HCT116 (cell line): ENCODE measurements around the gene RBFOX2. TPM values are rescaled to one million over a fixed set of nuclear protein-coding genes. Genes with fewer than 3 reads are reported as not detected.
A peak's percentile ranks its signal among the peaks of the same experiment; 100 is the strongest.

ENCODE experiments used
- ATAC-seq: fragments of 200-7000 bp; cut with Tn5 transposase; 2 replicates; pipeline ENCODE4 v1.9.1; 2020; ENCODE audit warnings: mild to moderate bottlenecking, moderate library complexity
- BruUV-seq: library from RNA; stranded (reverse); fragments of 400-500 nt; replicated peaks from 2 replicates; lab custom pipeline; 2021; lab: Mats Ljungman, UMichigan
- CTCF ChIA-PET: fragments of 300-600 bp; sonication (Branson Sonifier 250); formaldehyde crosslinking; loops from one replicate; lab custom pipeline; 2021; ENCODE audit warnings: antibody characterized with exemption; lab: Charles Lee
- POLR2A ChIA-PET: fragments of 300-600, 350-600 bp; sonication (Branson Sonifier 250); formaldehyde crosslinking; loops from one replicate; lab custom pipeline; 2021; ENCODE audit warnings: antibody characterized with exemption; lab: Charles Lee
- RAD21 ChIA-PET, 2 experiments: fragments of 300-600 bp; sonication (Branson Sonifier 250); formaldehyde crosslinking; loops; one replicate each; lab custom pipeline; 2023; ENCODE audit warnings: low total read pairs in 2 of 2; ENCODE audit not compliant: uncharacterized antibody in 2 of 2, unreplicated experiment in 2 of 2, low non-redundant PET in 1 of 2; lab: Charles Lee
- DNase-seq: peaks from one replicate; pipeline ENCODE4 v3.0.0-alpha.2; 2010; ENCODE audit warnings: low read depth, low spot score
- H2AFZ ChIP-seq: fragments of 200-600 bp; shearing (Covaris generic), sonication (generic); 2 replicates; pipeline ENCODE4 v1.6.1; 2017; ENCODE audit warnings: low read depth, mixed run types, mixed read lengths, antibody characterized with exemption, low read length; ENCODE audit not compliant: poor library complexity, severe bottlenecking
- H3K27ac ChIP-seq: 2 replicates; pipeline ENCODE4 v1.5.1; 2012; ENCODE audit warnings: low read depth, low read length
- H3K27me3 ChIP-seq: fragments of 200-600 bp; sonication (generic); 2 replicates; pipeline ENCODE4 v1.6.1; 2016; ENCODE audit warnings: mixed run types, low read length, mixed read lengths; ENCODE audit not compliant: insufficient read depth
- H3K36me3 ChIP-seq, 2 experiments: fragments of 200-500 bp in 1 of 2; fragments of 200-600 bp in 1 of 2; sonication (Bioruptor generic) in 1 of 2; sonication (generic) in 1 of 2; 2 replicates each; pipeline versions ENCODE4 v1.5.1 to v1.6.1; 2014 to 2016; ENCODE audit warnings: low read length in 2 of 2, inconsistent platforms in 1 of 2, mixed read lengths in 1 of 2, mixed run types in 1 of 2; ENCODE audit not compliant: insufficient read depth in 2 of 2, control insufficient read depth in 1 of 2
- H3K4me1 ChIP-seq, 2 experiments: fragments of 200-600 bp in 1 of 2; sonication (generic) in 1 of 2; 2 replicates each; pipeline versions ENCODE4 v1.5.1 to v1.6.1; 2012 to 2017; ENCODE audit warnings: low read length in 2 of 2, inconsistent platforms in 1 of 2, mild to moderate bottlenecking in 1 of 2, mixed read lengths in 1 of 2, mixed run types in 1 of 2, moderate library complexity in 1 of 2; ENCODE audit not compliant: insufficient read depth in 2 of 2, control insufficient read depth in 1 of 2
- H3K4me2 ChIP-seq: fragments of 200-600 bp; sonication (generic); 2 replicates; pipeline ENCODE4 v1.6.1; 2017; ENCODE audit warnings: mixed run types, low read length, mixed read lengths
- H3K4me3 ChIP-seq, 2 experiments: fragments of 200-600 bp in 1 of 2; sonication (generic) in 1 of 2; replicated peaks in 1 of 2; 2 replicates each; pipeline ENCODE4 v1.5.1; 2011 to 2016; ENCODE audit warnings: low read length in 2 of 2, control low read depth in 1 of 2, low read depth in 1 of 2, mild to moderate bottlenecking in 1 of 2, mixed read lengths in 1 of 2, mixed run types in 1 of 2
- H3K79me2 ChIP-seq: fragments of 200-600 bp; sonication (generic); 2 replicates; pipeline ENCODE4 v1.6.1; 2017; ENCODE audit warnings: mild to moderate bottlenecking, mixed run types, low read length, moderate library complexity, mixed read lengths; ENCODE audit not compliant: insufficient read depth
- H3K9ac ChIP-seq: fragments of 200-600 bp; sonication (generic); 2 replicates; pipeline ENCODE4 v1.6.1; 2016; ENCODE audit warnings: low read length, mixed read lengths
- H3K9me2 ChIP-seq: fragments of 200-600 bp; sonication (generic), shearing (Covaris generic); 2 replicates; pipeline ENCODE4 v1.6.1; 2017; ENCODE audit warnings: mixed run types, mild to moderate bottlenecking, moderate library complexity; ENCODE audit not compliant: insufficient read depth
- H3K9me3 ChIP-seq, 2 experiments: fragments of 200-500 bp in 1 of 2; fragments of 200-600 bp in 1 of 2; sonication (Bioruptor generic) in 1 of 2; sonication (generic) in 1 of 2; 2 replicates each; pipeline ENCODE4 v1.6.1; 2014 to 2017; ENCODE audit warnings: low read length in 2 of 2, mixed read lengths in 2 of 2, inconsistent platforms in 1 of 2, low read depth in 1 of 2, mild to moderate bottlenecking in 1 of 2, mixed run types in 1 of 2, moderate library complexity in 1 of 2; ENCODE audit not compliant: control insufficient read depth in 1 of 2, insufficient read depth in 1 of 2
- H4K20me1 ChIP-seq: fragments of 200-600 bp; sonication (generic), shearing (Covaris generic); 2 replicates; pipeline ENCODE4 v1.6.1; 2017; ENCODE audit warnings: mixed run types, mild to moderate bottlenecking, moderate library complexity; ENCODE audit not compliant: insufficient read depth
- CBX3 ChIP-seq: IDR thresholded peaks from 2 replicates; pipeline ENCODE4 v1.6.1; 2012; ENCODE audit warnings: low read depth
- CEBPB ChIP-seq: IDR thresholded peaks from 2 replicates; pipeline ENCODE4 v1.6.1; 2012; ENCODE audit warnings: low read depth
- EGR1 ChIP-seq: IDR thresholded peaks from 2 replicates; pipeline ENCODE4 v1.6.1; 2012; ENCODE audit warnings: low read depth
- EZH2 ChIP-seq: fragments of 200-600 bp; sonication (generic); IDR thresholded peaks from 2 replicates; pipeline ENCODE4 v1.6.1; 2017; ENCODE audit warnings: antibody characterized with exemption, mixed run types
- EZH2phosphoT487 ChIP-seq: fragments of 200-600 bp; IDR thresholded peaks from 2 replicates; pipeline ENCODE4 v1.6.1; 2018; ENCODE audit warnings: antibody characterized with exemption, borderline replicate concordance
- FOSL1 ChIP-seq: IDR thresholded peaks from 2 replicates; pipeline ENCODE4 v1.6.1; 2012; ENCODE audit warnings: low read depth
- JUND ChIP-seq: IDR thresholded peaks from 2 replicates; pipeline ENCODE4 v1.6.1; 2012
- RAD21 ChIP-seq: IDR thresholded peaks from 2 replicates; pipeline ENCODE4 v1.6.1; 2012; ENCODE audit warnings: low read depth, mild to moderate bottlenecking
- SP1 ChIP-seq: IDR thresholded peaks from 2 replicates; pipeline ENCODE4 v1.6.1; 2012; ENCODE audit warnings: low read depth
- SRF ChIP-seq: IDR thresholded peaks from 2 replicates; pipeline ENCODE4 v1.6.1; 2012; ENCODE audit warnings: low read depth
- ZNF274 ChIP-seq: fragments of 200-500 bp; sonication (Bioruptor generic); IDR thresholded peaks from 2 replicates; pipeline ENCODE4 v1.6.1; 2014; ENCODE audit warnings: mild to moderate bottlenecking, low read depth, low read length, inconsistent platforms
- intact Hi-C: fragments of 100-400 bp; cut with micrococcal nuclease; formaldehyde crosslinking; loops from 2 replicates; pipeline ENCODE4 v1.10.0; 2022
- total RNA-seq: library from RNA; stranded (reverse); gene quantifications from one replicate; pipeline ENCODE4 v1.2.1, GENCODE V29; 2021; ENCODE audit not compliant: unreplicated experiment
- TF ChIP-seq, protein P1 (sequence below), 3 experiments: fragments of 200-600 bp in 1 of 3; sonication (generic) in 1 of 3; IDR thresholded peaks in 2 of 3; conservative IDR thresholded peaks in 1 of 3; 2 replicates each; pipeline ENCODE4 v1.5.1; 2012 to 2017; ENCODE audit warnings: low read depth in 2 of 3, low read length in 2 of 3, antibody characterized with exemption in 1 of 3, borderline replicate concordance in 1 of 3, control low read depth in 1 of 3, mild to moderate bottlenecking in 1 of 3, mixed read lengths in 1 of 3, mixed run types in 1 of 3, moderate library complexity in 1 of 3; ENCODE audit not compliant: insufficient read depth in 1 of 3
- TF ChIP-seq, protein P2 (sequence below): IDR thresholded peaks from 2 replicates; pipeline ENCODE4 v1.6.1; 2011; ENCODE audit warnings: mild to moderate bottlenecking, low read length, moderate library complexity; ENCODE audit not compliant: insufficient replicate concordance; ENCODE audit errors: extremely low read depth

Gene RBFOX2
- total RNA-seq, 1 experiment from 2014 or later: 83.9 TPM

DNA sequence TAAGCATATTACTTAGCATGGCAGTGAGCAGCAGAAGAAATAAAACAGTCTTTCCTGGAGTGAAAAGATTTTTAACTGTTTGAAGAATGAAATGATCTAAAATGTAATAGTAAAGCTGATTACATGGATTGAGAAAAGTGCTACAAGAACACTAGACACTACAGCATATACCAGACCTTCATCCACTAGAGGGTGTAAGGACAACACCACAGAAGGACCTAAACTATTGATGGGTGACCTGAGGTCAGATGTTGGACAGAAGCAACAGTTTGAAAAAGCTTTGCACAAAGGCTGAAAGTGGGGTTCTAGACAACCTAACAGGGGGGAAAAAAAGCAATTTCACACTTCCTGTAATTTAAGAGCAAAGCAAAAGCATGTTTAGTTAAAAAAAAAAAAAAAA, 97.7 kb downstream of the RBFOX2 start:
- peak; percentile 44 for DNase-seq
- H4K20me1 ChIP-seq: no peaks in the 10 kb centered on the region
- no peak overlapping the region for H3K4me3 ChIP-seq
- POLR2A ChIA-PET: no interaction called here
- RAD21 ChIA-PET: interaction anchor here (0.8 to 1.7 kb wide), 3 partner anchors 135 to 193 kb away, joined by 3 to 4 read pairs (median 4); no protein-coding TSS in a partner anchor
- TF ChIP-seq, protein P1, sequence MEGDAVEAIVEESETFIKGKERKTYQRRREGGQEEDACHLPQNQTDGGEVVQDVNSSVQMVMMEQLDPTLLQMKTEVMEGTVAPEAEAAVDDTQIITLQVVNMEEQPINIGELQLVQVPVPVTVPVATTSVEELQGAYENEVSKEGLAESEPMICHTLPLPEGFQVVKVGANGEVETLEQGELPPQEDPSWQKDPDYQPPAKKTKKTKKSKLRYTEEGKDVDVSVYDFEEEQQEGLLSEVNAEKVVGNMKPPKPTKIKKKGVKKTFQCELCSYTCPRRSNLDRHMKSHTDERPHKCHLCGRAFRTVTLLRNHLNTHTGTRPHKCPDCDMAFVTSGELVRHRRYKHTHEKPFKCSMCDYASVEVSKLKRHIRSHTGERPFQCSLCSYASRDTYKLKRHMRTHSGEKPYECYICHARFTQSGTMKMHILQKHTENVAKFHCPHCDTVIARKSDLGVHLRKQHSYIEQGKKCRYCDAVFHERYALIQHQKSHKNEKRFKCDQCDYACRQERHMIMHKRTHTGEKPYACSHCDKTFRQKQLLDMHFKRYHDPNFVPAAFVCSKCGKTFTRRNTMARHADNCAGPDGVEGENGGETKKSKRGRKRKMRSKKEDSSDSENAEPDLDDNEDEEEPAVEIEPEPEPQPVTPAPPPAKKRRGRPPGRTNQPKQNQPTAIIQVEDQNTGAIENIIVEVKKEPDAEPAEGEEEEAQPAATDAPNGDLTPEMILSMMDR (IDR thresholded peaks at IDR 0.05 in 2 of 3, conservative IDR thresholded peaks at IDR 0.05 in 1 of 3; ENCODE audit: borderline replicate concordance in 1 of 3, insufficient read depth in 1 of 3, low read depth in 2 of 3, low read length in 2 of 3): peak; percentile 54 to 85 (median 64)
- TF ChIP-seq CBX3: peak; percentile 21; the same call in 1 of the 2 replicates
- TF ChIP-seq ZNF274: no peak
- no peak for TF ChIP-seq CEBPB
- TF ChIP-seq JUND: no peak
- no peak for TF ChIP-seq EGR1
- peak; percentile 81 for TF ChIP-seq RAD21
- no peaks in the 10 kb centered on the region for H3K27me3 ChIP-seq
- BruUV-seq: no TSS peak
- H3K4me2 ChIP-seq: no peak overlapping the region
- intact Hi-C loops: loop anchor here (1.0 kb wide), 2 partner anchors 135 to 193 kb away; no protein-coding TSS in a partner anchor
- H3K36me3 ChIP-seq: no peaks in the 10 kb centered on the region
- H3K27ac ChIP-seq: no peak overlapping the region
- no peak overlapping the region for H3K9ac ChIP-seq
- H2AFZ ChIP-seq: no peak overlapping the region
- H3K9me3 ChIP-seq: no peaks in the 10 kb centered on the region
- CTCF ChIA-PET: interaction anchor here (0.6 to 2.8 kb wide), 6 partner anchors 15 to 300 kb away, joined by 3 to 28 read pairs (median 6); no protein-coding TSS in a partner anchor
- no peaks in the 10 kb centered on the region for H3K9me2 ChIP-seq
- peak; percentile 85 for ATAC-seq
- H3K4me1 ChIP-seq: no peaks in the 10 kb centered on the region
- peaks cover 9% of the 10 kb centered on the region; the same call in 1 of the 2 replicates for H3K79me2 ChIP-seq

DNA sequence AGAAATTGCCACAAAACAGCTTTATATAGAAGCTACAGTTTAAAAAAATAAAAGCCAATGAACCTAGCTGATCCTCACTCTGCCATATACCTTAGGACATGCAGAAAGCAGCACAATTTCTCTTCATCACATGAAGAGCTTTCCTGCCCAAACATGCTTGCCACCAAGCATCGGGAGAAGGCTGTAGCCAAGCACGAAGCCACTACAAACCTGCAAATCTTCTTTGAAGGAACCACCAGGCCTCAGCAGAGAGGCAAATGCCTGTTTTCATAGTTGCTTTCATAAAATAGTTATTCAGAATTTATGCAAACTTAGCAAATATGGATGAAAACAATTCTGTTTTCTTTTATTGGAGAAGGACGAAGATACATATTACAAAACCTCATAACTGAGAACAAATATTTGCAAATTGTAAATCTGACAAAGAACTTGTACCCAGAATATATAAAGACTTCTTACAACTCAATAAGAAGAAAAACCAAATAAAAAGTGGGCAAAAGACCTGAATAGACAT, 100.3 kb downstream of the RBFOX2 start:
- CTCF ChIA-PET: interaction anchor here (1.9 kb wide), 1 partner anchor 138 kb away, joined by 7 read pairs; no protein-coding TSS in a partner anchor
- TF ChIP-seq JUND: no peak
- TF ChIP-seq, protein P1 (IDR thresholded peaks at IDR 0.05 in 2 of 3, conservative IDR thresholded peaks at IDR 0.05 in 1 of 3; ENCODE audit: borderline replicate concordance in 1 of 3, insufficient read depth in 1 of 3, low read depth in 2 of 3, low read length in 2 of 3): no peak
- no peak for TF ChIP-seq EZH2phosphoT487
- no peak for TF ChIP-seq EZH2
- TF ChIP-seq FOSL1: no peak
- TF ChIP-seq, protein P2, sequence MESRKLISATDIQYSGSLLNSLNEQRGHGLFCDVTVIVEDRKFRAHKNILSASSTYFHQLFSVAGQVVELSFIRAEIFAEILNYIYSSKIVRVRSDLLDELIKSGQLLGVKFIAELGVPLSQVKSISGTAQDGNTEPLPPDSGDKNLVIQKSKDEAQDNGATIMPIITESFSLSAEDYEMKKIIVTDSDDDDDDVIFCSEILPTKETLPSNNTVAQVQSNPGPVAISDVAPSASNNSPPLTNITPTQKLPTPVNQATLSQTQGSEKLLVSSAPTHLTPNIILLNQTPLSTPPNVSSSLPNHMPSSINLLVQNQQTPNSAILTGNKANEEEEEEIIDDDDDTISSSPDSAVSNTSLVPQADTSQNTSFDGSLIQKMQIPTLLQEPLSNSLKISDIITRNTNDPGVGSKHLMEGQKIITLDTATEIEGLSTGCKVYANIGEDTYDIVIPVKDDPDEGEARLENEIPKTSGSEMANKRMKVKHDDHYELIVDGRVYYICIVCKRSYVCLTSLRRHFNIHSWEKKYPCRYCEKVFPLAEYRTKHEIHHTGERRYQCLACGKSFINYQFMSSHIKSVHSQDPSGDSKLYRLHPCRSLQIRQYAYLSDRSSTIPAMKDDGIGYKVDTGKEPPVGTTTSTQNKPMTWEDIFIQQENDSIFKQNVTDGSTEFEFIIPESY: no peak
- TF ChIP-seq SRF: no peak
- no peak for TF ChIP-seq SP1

More for the DNA sequence above, 100.3 kb downstream of the RBFOX2 start:
- Histone ChIP-seq H3K27ac (no peak overlapping the region), H4K20me1 (no peaks in the 10 kb centered on the region), H3K4me2 (no peak overlapping the region), H3K27me3 (no peaks in the 10 kb centered on the region), H3K9ac (no peak overlapping the region), H2AFZ (no peak overlapping the region), H3K4me3 (no peak overlapping the region), H3K9me3 (no peaks in the 10 kb centered on the region), H3K36me3 (no peaks in the 10 kb centered on the region), H3K9me2 (no peaks in the 10 kb centered on the region), H3K4me1 (peaks cover 0 to 5% of the 10 kb centered on the region in 2 experiments; a peak in 1 of 4 replicates), H3K79me2 (peaks cover 12% of the 10 kb centered on the region; the same call in 1 of the 2 replicates)
- POLR2A ChIA-PET: no interaction called here
- no TSS peak for BruUV-seq
- no peak for DNase-seq
- RAD21 ChIA-PET: no interaction called here
- intact Hi-C loops: loop anchor here (10.0 kb wide), 1 partner anchor 574 kb away; no protein-coding TSS in a partner anchor
- ATAC-seq: no peak
